GM23338 (cell line): ENCODE data around the gene ARHGAP10. TPM values are rescaled to one million over a fixed set of nuclear protein-coding genes. Genes with fewer than 3 reads are reported as not detected.

Source experiments
- ATAC-seq: fragments of 200-7000 bp; cut with Tn5 transposase; 3 replicates; pipeline ENCODE4 v1.9.1; 2020
- DNase-seq: peaks from one replicate; pipeline ENCODE4 v3.0.0-alpha.2; 2015; ENCODE audit warnings: low spot score
- H2AFZ ChIP-seq: fragments of 200-600 bp; sonication (generic); 2 replicates; pipeline ENCODE4 v1.8.0; 2016; ENCODE audit warnings: antibody characterized with exemption, mild to moderate bottlenecking, moderate library complexity
- H3F3A ChIP-seq: fragments of 200-600 bp; sonication (generic); replicated peaks from 2 replicates; pipeline ENCODE4 v1.8.0; 2017; ENCODE audit warnings: antibody characterized with exemption, mixed run types, low read depth
- H3K27ac ChIP-seq: fragments of 200-600 bp; sonication (generic); 2 replicates; pipeline ENCODE4 v1.6.1; 2016; ENCODE audit warnings: low read depth
- H3K27me3 ChIP-seq: fragments of 200-600 bp; sonication (generic); 2 replicates; pipeline ENCODE4 v1.8.0; 2016; ENCODE audit warnings: mild to moderate bottlenecking, mixed run types, moderate library complexity; ENCODE audit not compliant: insufficient read depth
- H3K36me3 ChIP-seq: fragments of 200-600 bp; sonication (generic); 2 replicates; pipeline ENCODE4 v1.8.0; 2016; ENCODE audit warnings: mild to moderate bottlenecking; ENCODE audit not compliant: insufficient read depth
- H3K4me1 ChIP-seq: fragments of 200-600 bp; sonication (generic); 2 replicates; pipeline ENCODE4 v1.8.0; 2016; ENCODE audit warnings: mild to moderate bottlenecking, moderate library complexity; ENCODE audit not compliant: insufficient read depth
- H3K4me2 ChIP-seq: fragments of 200-600 bp; sonication (generic); 2 replicates; pipeline ENCODE4 v1.7.1; 2017; ENCODE audit warnings: mixed run types
- H3K4me3 ChIP-seq: fragments of 200-600 bp; sonication (generic); 2 replicates; pipeline ENCODE4 v1.6.1; 2016; ENCODE audit warnings: mixed run types
- H3K79me2 ChIP-seq: fragments of 200-600 bp; sonication (generic); replicated peaks from 2 replicates; pipeline ENCODE4 v1.8.0; 2017; ENCODE audit warnings: mild to moderate bottlenecking; ENCODE audit not compliant: insufficient read depth
- H3K9me2 ChIP-seq: fragments of 200-600 bp; sonication (generic); 2 replicates; pipeline ENCODE4 v1.8.0; 2017; ENCODE audit not compliant: insufficient read depth
- H4K20me1 ChIP-seq: fragments of 200-600 bp; sonication (generic); replicated peaks from 2 replicates; pipeline ENCODE4 v1.8.0; 2017; ENCODE audit warnings: mild to moderate bottlenecking; ENCODE audit not compliant: insufficient read depth
- H3K27ac Mint-ChIP-seq: 2 replicates; pipeline ENCODE4 v1.8.0; 2020; ENCODE audit warnings: inconsistent platforms, mild to moderate bottlenecking, moderate library complexity, mixed read lengths
- H3K27me3 Mint-ChIP-seq: 3 replicates; pipeline ENCODE4 v1.8.0; 2022; ENCODE audit warnings: low read depth, mild to moderate bottlenecking, moderate library complexity, mixed read lengths, inconsistent platforms; ENCODE audit not compliant: insufficient read depth, poor library complexity
- H3K36me3 Mint-ChIP-seq: 3 replicates; pipeline ENCODE4 v1.8.0; 2021; ENCODE audit warnings: low read depth, mild to moderate bottlenecking, inconsistent platforms, moderate library complexity, mixed read lengths
- H3K4me1 Mint-ChIP-seq: 3 replicates; pipeline ENCODE4 v1.8.0; 2020; ENCODE audit warnings: mild to moderate bottlenecking, inconsistent platforms, mixed read lengths
- H3K4me3 Mint-ChIP-seq: 3 replicates; pipeline ENCODE4 v1.8.0; 2021; ENCODE audit warnings: moderate library complexity, mild to moderate bottlenecking, inconsistent platforms, mixed read lengths
- H3K9me3 Mint-ChIP-seq: 3 replicates; pipeline ENCODE4 v1.8.0; 2020; ENCODE audit warnings: moderate library complexity, mild to moderate bottlenecking, inconsistent platforms, mixed read lengths
- CREB1 ChIP-seq: fragments of 250-450 bp; sonication (Bioruptor Pico); IDR thresholded peaks from 2 replicates; pipeline ENCODE4 v1.5.0; 2020; ENCODE audit warnings: low read depth, mild to moderate bottlenecking, moderate library complexity
- EZH2 ChIP-seq: fragments of 200-600 bp; sonication (generic); IDR thresholded peaks from one replicate; pipeline ENCODE4 v1.8.0; 2017; ENCODE audit warnings: antibody characterized with exemption, mild to moderate bottlenecking, low read depth; ENCODE audit not compliant: unreplicated experiment
- JUNB ChIP-seq: IDR thresholded peaks from one replicate; pipeline ENCODE4 v1.6.1; 2016; ENCODE audit warnings: antibody characterized with exemption; ENCODE audit not compliant: unreplicated experiment
- NANOG ChIP-seq: IDR thresholded peaks from 2 replicates; pipeline ENCODE4 v1.6.1; 2016; ENCODE audit warnings: antibody characterized with exemption, borderline replicate concordance
- POLR2AphosphoS5 ChIP-seq: IDR thresholded peaks from 2 replicates; pipeline ENCODE4 v1.6.1; 2016; ENCODE audit warnings: antibody characterized with exemption, low read depth
- ZNF114 ChIP-seq: fragments of 250-450 bp; sonication (Bioruptor Pico); IDR thresholded peaks from 2 replicates; pipeline ENCODE4 v1.5.0; 2020; ENCODE audit warnings: mild to moderate bottlenecking, moderate library complexity
- polyA plus RNA-seq: library from polyadenylated mRNA; unstranded; fragments of >200 nt; fragmentation: Nextera tagmentation; extraction: Ambion mirVana; gene quantifications from 2 replicates; pipeline ENCODE4 v1.2.1, GENCODE V29; 2016
- total RNA-seq: library from RNA; depleted of rRNA; stranded (reverse); fragments of >200 nt; shearing (Covaris generic); gene quantifications from 2 replicates; pipeline ENCODE4 v1.2.3, GENCODE V29; 2014
- TF ChIP-seq, protein P1 (sequence below): fragments of 250-450 bp; sonication (Bioruptor Pico); IDR thresholded peaks from 2 replicates; pipeline ENCODE4 v1.5.0; 2020; ENCODE audit warnings: mild to moderate bottlenecking, moderate library complexity
- TF ChIP-seq, protein P2 (sequence below): IDR thresholded peaks from 2 replicates; pipeline ENCODE4 v1.6.1; 2016; ENCODE audit warnings: antibody characterized with exemption
- TF ChIP-seq, protein P3 (sequence below), 2 experiments: fragments of 200-600 bp in 1 of 2; sonication (generic) in 1 of 2; conservative IDR thresholded peaks; 2 replicates each; pipeline versions ENCODE4 v1.5.1 to v1.6.1; 2016 to 2017; ENCODE audit warnings: antibody characterized with exemption in 2 of 2, low read depth in 2 of 2, mild to moderate bottlenecking in 2 of 2, moderate library complexity in 1 of 2

The ARHGAP10 gene
- total and polyA plus RNA-seq, 2 experiments from 2014 or later = 5.1 to 6.3 TPM

DNA sequence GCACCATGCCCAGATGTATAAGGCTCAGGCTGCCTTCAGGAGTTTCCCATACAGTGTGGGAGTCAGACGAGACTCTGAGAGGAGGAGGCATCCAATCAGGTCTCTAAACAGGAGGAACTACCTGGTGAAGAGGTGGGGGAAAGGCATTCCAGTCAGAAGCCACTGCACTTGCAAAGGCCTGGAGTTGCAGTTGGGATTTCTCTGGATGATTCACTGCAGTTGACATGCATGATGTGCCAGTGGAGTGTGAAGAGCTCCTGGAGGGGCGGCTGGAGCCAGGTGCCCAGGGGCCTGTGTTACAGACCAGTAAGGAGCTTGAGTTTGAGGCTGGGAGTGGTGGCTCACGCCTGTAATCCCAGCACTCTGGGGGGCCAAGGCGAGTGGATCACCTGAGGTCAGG, 339.1 kb downstream of the ARHGAP10 start (continued):
- TF ChIP-seq CREB1 = no peak
- TF ChIP-seq POLR2AphosphoS5 = no peak
- TF ChIP-seq, protein P1, sequence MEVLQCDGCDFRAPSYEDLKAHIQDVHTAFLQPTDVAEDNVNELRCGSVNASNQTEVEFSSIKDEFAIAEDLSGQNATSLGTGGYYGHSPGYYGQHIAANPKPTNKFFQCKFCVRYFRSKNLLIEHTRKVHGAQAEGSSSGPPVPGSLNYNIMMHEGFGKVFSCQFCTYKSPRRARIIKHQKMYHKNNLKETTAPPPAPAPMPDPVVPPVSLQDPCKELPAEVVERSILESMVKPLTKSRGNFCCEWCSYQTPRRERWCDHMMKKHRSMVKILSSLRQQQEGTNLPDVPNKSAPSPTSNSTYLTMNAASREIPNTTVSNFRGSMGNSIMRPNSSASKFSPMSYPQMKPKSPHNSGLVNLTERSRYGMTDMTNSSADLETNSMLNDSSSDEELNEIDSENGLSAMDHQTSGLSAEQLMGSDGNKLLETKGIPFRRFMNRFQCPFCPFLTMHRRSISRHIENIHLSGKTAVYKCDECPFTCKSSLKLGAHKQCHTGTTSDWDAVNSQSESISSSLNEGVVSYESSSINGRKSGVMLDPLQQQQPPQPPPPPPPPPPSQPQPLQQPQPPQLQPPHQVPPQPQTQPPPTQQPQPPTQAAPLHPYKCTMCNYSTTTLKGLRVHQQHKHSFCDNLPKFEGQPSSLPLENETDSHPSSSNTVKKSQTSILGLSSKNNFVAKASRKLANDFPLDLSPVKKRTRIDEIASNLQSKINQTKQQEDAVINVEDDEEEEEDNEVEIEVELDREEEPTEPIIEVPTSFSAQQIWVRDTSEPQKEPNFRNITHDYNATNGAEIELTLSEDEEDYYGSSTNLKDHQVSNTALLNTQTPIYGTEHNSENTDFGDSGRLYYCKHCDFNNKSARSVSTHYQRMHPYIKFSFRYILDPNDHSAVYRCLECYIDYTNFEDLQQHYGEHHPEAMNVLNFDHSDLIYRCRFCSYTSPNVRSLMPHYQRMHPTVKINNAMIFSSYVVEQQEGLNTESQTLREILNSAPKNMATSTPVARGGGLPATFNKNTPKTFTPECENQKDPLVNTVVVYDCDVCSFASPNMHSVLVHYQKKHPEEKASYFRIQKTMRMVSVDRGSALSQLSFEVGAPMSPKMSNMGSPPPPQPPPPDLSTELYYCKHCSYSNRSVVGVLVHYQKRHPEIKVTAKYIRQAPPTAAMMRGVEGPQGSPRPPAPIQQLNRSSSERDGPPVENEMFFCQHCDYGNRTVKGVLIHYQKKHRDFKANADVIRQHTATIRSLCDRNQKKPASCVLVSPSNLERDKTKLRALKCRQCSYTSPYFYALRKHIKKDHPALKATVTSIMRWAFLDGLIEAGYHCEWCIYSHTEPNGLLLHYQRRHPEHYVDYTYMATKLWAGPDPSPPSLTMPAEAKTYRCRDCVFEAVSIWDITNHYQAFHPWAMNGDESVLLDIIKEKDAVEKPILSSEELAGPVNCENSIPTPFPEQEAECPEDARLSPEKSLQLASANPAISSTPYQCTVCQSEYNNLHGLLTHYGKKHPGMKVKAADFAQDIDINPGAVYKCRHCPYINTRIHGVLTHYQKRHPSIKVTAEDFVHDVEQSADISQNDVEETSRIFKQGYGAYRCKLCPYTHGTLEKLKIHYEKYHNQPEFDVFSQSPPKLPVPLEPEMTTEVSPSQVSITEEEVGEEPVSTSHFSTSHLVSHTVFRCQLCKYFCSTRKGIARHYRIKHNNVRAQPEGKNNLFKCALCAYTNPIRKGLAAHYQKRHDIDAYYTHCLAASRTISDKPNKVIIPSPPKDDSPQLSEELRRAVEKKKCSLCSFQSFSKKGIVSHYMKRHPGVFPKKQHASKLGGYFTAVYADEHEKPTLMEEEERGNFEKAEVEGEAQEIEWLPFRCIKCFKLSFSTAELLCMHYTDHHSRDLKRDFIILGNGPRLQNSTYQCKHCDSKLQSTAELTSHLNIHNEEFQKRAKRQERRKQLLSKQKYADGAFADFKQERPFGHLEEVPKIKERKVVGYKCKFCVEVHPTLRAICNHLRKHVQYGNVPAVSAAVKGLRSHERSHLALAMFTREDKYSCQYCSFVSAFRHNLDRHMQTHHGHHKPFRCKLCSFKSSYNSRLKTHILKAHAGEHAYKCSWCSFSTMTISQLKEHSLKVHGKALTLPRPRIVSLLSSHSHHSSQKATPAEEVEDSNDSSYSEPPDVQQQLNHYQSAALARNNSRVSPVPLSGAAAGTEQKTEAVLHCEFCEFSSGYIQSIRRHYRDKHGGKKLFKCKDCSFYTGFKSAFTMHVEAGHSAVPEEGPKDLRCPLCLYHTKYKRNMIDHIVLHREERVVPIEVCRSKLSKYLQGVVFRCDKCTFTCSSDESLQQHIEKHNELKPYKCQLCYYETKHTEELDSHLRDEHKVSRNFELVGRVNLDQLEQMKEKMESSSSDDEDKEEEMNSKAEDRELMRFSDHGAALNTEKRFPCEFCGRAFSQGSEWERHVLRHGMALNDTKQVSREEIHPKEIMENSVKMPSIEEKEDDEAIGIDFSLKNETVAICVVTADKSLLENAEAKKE (CRISPR knock-in tag) = no peak
- no peak for TF ChIP-seq NANOG
- TF ChIP-seq, protein P2, sequence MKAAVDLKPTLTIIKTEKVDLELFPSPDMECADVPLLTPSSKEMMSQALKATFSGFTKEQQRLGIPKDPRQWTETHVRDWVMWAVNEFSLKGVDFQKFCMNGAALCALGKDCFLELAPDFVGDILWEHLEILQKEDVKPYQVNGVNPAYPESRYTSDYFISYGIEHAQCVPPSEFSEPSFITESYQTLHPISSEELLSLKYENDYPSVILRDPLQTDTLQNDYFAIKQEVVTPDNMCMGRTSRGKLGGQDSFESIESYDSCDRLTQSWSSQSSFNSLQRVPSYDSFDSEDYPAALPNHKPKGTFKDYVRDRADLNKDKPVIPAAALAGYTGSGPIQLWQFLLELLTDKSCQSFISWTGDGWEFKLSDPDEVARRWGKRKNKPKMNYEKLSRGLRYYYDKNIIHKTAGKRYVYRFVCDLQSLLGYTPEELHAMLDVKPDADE = no peak
- TF ChIP-seq EZH2 = no peak

DNA sequence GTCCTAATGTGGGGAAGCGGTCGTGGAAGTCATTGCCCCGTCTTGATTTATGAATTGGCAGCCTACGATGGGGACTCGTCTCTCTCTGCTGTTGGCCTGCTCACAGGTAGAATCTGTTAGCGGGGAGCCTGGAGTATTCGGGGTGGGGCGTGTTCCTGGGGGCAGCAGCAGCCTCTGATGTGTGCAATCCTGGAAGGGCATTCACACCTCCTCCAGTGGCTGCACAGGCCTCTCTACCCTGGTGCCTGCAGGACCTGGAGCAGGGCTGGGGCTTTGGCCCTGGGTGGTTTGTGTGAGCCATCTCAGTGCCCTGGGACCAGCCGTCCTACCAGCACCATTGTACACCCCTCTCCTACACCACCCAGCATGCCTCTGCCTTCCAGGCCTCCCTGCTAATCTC, 340.9 kb downstream of the ARHGAP10 start:
- H3K9me2 ChIP-seq = no peaks in the 10 kb centered on the region
- no peak overlapping the region for H3K4me2 ChIP-seq
- no peaks in the 10 kb centered on the region for H4K20me1 ChIP-seq
- no peak for ATAC-seq
- H3K4me3 Mint-ChIP-seq = no peak overlapping the region
- no peak overlapping the region for H3K4me3 ChIP-seq
- H3K27me3 ChIP-seq = no peaks in the 10 kb centered on the region
- no peaks in the 10 kb centered on the region for H3K4me1 ChIP-seq
- peaks cover 9% of the 10 kb centered on the region for H3K4me1 Mint-ChIP-seq
- H3K9me3 Mint-ChIP-seq = peaks cover 35% of the 10 kb centered on the region
- no peaks in the 10 kb centered on the region for H3K79me2 ChIP-seq
- peaks cover 43% of the 10 kb centered on the region for H3K36me3 Mint-ChIP-seq
- H3K27ac Mint-ChIP-seq = no peak overlapping the region
- H2AFZ ChIP-seq = no peak overlapping the region
- no peaks in the 10 kb centered on the region for H3F3A ChIP-seq
- peaks cover 10% of the 10 kb centered on the region for H3K27me3 Mint-ChIP-seq
- H3K27ac ChIP-seq = no peak overlapping the region
- DNase-seq = no peak
- peaks cover 6% of the 10 kb centered on the region; the same call in 1 of the 2 replicates for H3K36me3 ChIP-seq
- TF ChIP-seq, protein P3, sequence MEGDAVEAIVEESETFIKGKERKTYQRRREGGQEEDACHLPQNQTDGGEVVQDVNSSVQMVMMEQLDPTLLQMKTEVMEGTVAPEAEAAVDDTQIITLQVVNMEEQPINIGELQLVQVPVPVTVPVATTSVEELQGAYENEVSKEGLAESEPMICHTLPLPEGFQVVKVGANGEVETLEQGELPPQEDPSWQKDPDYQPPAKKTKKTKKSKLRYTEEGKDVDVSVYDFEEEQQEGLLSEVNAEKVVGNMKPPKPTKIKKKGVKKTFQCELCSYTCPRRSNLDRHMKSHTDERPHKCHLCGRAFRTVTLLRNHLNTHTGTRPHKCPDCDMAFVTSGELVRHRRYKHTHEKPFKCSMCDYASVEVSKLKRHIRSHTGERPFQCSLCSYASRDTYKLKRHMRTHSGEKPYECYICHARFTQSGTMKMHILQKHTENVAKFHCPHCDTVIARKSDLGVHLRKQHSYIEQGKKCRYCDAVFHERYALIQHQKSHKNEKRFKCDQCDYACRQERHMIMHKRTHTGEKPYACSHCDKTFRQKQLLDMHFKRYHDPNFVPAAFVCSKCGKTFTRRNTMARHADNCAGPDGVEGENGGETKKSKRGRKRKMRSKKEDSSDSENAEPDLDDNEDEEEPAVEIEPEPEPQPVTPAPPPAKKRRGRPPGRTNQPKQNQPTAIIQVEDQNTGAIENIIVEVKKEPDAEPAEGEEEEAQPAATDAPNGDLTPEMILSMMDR (conservative IDR thresholded peaks at IDR 0.05; ENCODE audit: low read depth in 2 of 2) = no peak
- TF ChIP-seq ZNF114 (CRISPR knock-in tag) = no peak
- no peak for TF ChIP-seq JUNB
